HFFc6 (cell line): ENCODE data around the gene CDK14. TPM values are rescaled to one million over a fixed set of nuclear protein-coding genes. Genes with fewer than 3 reads are reported as not detected.

ENCODE experiments used
- DNase-seq: peaks from one replicate; pipeline ENCODE4 v3.0.0-alpha.2; 2018
- H3K27ac Mint-ChIP-seq: 2 replicates; pipeline ENCODE4 v1.8.0; 2020; ENCODE audit warnings: mild to moderate bottlenecking, mixed read lengths
- H3K27me3 Mint-ChIP-seq: 2 replicates; pipeline ENCODE4 v1.8.0; 2021; ENCODE audit warnings: mild to moderate bottlenecking, moderate library complexity, mixed read lengths; ENCODE audit not compliant: insufficient read depth
- H3K36me3 Mint-ChIP-seq: 2 replicates; pipeline ENCODE4 v1.8.0; 2021; ENCODE audit warnings: low read depth, mixed read lengths
- H3K4me1 Mint-ChIP-seq: 2 replicates; pipeline ENCODE4 v1.8.0; 2020; ENCODE audit warnings: low read depth, mixed read lengths
- H3K4me3 Mint-ChIP-seq: 2 replicates; pipeline ENCODE4 v1.8.0; 2020; ENCODE audit warnings: mild to moderate bottlenecking, moderate library complexity, mixed read lengths
- H3K9me3 Mint-ChIP-seq: 2 replicates; pipeline ENCODE4 v1.8.0; 2020; ENCODE audit warnings: mild to moderate bottlenecking, mixed read lengths
- CTCF ChIP-seq: fragments of 200-600 bp; sonication (generic); IDR thresholded peaks from 2 replicates; pipeline ENCODE4 v1.5.0; 2021; ENCODE audit warnings: antibody characterized with exemption, mild to moderate bottlenecking
- total RNA-seq, 6 experiments: library from RNA; stranded (reverse); fragmentation: NEBNext Ultra II Directional; extraction: Animal tissue kit (Norgen Biotek cat#: 25700); gene quantifications; 2 replicates in 1 of 6; 3 replicates in 5 of 6; pipeline ENCODE4 v1.2.3, GENCODE V29; 2021

CDK14 gene
- total RNA-seq, 6 experiments from 2014 or later: 18.4 to 28.6 (median 27.2) TPM

GRCh38 chr7:91093181-91093580 is 497.1 kb downstream of the CDK14 start:
- DNase-seq: no peak
- peaks cover 8% of the 10 kb centered on the region for H3K4me1 Mint-ChIP-seq
- no peak overlapping the region for H3K27ac Mint-ChIP-seq
- H3K9me3 Mint-ChIP-seq: no peaks in the 10 kb centered on the region
- H3K27me3 Mint-ChIP-seq: no peaks in the 10 kb centered on the region
- H3K4me3 Mint-ChIP-seq: no peak overlapping the region
- TF ChIP-seq CTCF: no peak
- H3K36me3 Mint-ChIP-seq: peaks cover 5% of the 10 kb centered on the region; the same call in 1 of the 2 replicates

- Mint-ChIP-seq H3K4me3 (no peak overlapping the region), H3K27me3 (no peaks in the 10 kb centered on the region), H3K9me3 (no peaks in the 10 kb centered on the region), H3K27ac (0 out of 2 replicates have a peak overlapping the region, but pooled peaks have one; percentile 2), H3K4me1 (peaks cover 22% of the 10 kb centered on the region), H3K36me3 (peaks cover 5% of the 10 kb centered on the region; the same call in 1 of the 2 replicates)
- peak; percentile 70 for DNase-seq
- TF ChIP-seq CTCF: 0 out of 2 replicates have a peak, but pooled peaks have one; percentile 13
Measured at GRCh38 chr7:91098566-91098965, 502.4 kb downstream of the CDK14 start.

GRCh38 chr7:91103363-91103762 is 507.2 kb downstream of the CDK14 start:
- Mint-ChIP-seq H3K9me3 (no peaks in the 10 kb centered on the region), H3K4me1 (peaks cover 12% of the 10 kb centered on the region), H3K27me3 (no peaks in the 10 kb centered on the region), H3K36me3 (no peaks in the 10 kb centered on the region), H3K27ac (no peak overlapping the region), H3K4me3 (no peak overlapping the region)
- no peak for TF ChIP-seq CTCF
- DNase-seq: no peak

GRCh38 chr7:91107460-91107859 is 511.3 kb downstream of the CDK14 start:
- no peak overlapping the region for H3K27ac Mint-ChIP-seq
- H3K9me3 Mint-ChIP-seq: no peaks in the 10 kb centered on the region
- peaks cover 2% of the 10 kb centered on the region; the same call in 1 of the 2 replicates for H3K27me3 Mint-ChIP-seq
- no peaks in the 10 kb centered on the region for H3K36me3 Mint-ChIP-seq
- no peak for TF ChIP-seq CTCF
- no peak overlapping the region for H3K4me3 Mint-ChIP-seq
- no peak for DNase-seq
- peaks cover 2% of the 10 kb centered on the region; the same call in 1 of the 2 replicates for H3K4me1 Mint-ChIP-seq

GRCh38 chr7:91109200-91109599 is 513.1 kb downstream of the CDK14 start:
- Mint-ChIP-seq H3K36me3 (no peaks in the 10 kb centered on the region), H3K4me3 (no peak overlapping the region), H3K27me3 (peaks cover 2% of the 10 kb centered on the region; the same call in 1 of the 2 replicates), H3K9me3 (no peaks in the 10 kb centered on the region), H3K27ac (no peak overlapping the region), H3K4me1 (peaks cover 11% of the 10 kb centered on the region; the same call in 1 of the 2 replicates)
- no peak for TF ChIP-seq CTCF
- DNase-seq: no peak

- H3K4me1 Mint-ChIP-seq: peaks cover 11% of the 10 kb centered on the region; the same call in 1 of the 2 replicates
- no peak for TF ChIP-seq CTCF
- H3K27ac Mint-ChIP-seq: no peak overlapping the region
- no peaks in the 10 kb centered on the region for H3K9me3 Mint-ChIP-seq
- DNase-seq: no peak
- no peaks in the 10 kb centered on the region for H3K36me3 Mint-ChIP-seq
- H3K4me3 Mint-ChIP-seq: no peak overlapping the region
- peaks cover 2% of the 10 kb centered on the region; the same call in 1 of the 2 replicates for H3K27me3 Mint-ChIP-seq
Measured at GRCh38 chr7:91112902-91113341, 516.8 kb downstream of the CDK14 start.
